T-helper 2 cell treated with Interferon-gamma antibody and Interleukin-4, amounts not matched to agents 5 μg/mL and 100 μg/mL, for 36 hours (primary cell): ENCODE results near the gene FOSL2.

Experiments used
- DNase-seq: peaks from one replicate; pipeline ENCODE4 v3.0.0; 2021; ENCODE audit warnings: low spot score
- H3K27ac Mint-ChIP-seq: one replicate; pipeline ENCODE4 v1.8.0; 2021; ENCODE audit warnings: mild to moderate bottlenecking, mixed read lengths
- H3K27me3 Mint-ChIP-seq: one replicate; pipeline ENCODE4 v1.8.0; 2021; ENCODE audit warnings: low read depth, mixed read lengths
- H3K36me3 Mint-ChIP-seq: one replicate; pipeline ENCODE4 v1.8.0; 2021; ENCODE audit warnings: low read depth, mixed read lengths
- H3K4me1 Mint-ChIP-seq: one replicate; pipeline ENCODE4 v1.8.0; 2021; ENCODE audit warnings: low read depth, mixed read lengths
- H3K4me3 Mint-ChIP-seq: one replicate; pipeline ENCODE4 v1.8.0; 2022; ENCODE audit warnings: mild to moderate bottlenecking, moderate library complexity, mixed read lengths
- H3K9me3 Mint-ChIP-seq: one replicate; pipeline ENCODE4 v1.8.0; 2021; ENCODE audit warnings: mixed read lengths

FOSL2 gene

DNA sequence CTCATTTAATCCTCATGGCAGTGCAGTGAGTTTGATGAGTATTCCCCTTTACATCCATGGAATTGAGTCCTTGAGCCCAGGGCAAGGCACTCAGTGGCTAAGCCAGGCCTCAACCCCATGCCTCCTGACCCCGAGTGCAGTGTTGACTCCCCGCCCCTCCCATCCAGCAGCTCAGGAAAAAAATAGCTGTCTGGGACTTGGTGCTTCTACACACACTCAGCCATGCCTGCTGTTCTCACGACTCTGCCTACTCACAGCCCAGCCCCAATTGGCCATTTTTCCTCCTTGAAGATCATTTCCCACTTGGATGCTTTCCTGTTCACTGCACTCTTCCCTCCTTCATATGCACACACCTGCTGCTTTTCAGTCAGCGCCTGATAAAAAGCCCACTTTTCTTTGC is 8.8 kb downstream of the FOSL2 start:
- H3K27me3 Mint-ChIP-seq = no peaks in the 10 kb centered on the region
- H3K9me3 Mint-ChIP-seq = no peaks in the 10 kb centered on the region
- peaks cover 39% of the 10 kb centered on the region for H3K4me1 Mint-ChIP-seq
- no peak for DNase-seq
- no peak overlapping the region for H3K4me3 Mint-ChIP-seq
- H3K36me3 Mint-ChIP-seq = peaks cover 33% of the 10 kb centered on the region
- H3K27ac Mint-ChIP-seq = no peak overlapping the region

DNA sequence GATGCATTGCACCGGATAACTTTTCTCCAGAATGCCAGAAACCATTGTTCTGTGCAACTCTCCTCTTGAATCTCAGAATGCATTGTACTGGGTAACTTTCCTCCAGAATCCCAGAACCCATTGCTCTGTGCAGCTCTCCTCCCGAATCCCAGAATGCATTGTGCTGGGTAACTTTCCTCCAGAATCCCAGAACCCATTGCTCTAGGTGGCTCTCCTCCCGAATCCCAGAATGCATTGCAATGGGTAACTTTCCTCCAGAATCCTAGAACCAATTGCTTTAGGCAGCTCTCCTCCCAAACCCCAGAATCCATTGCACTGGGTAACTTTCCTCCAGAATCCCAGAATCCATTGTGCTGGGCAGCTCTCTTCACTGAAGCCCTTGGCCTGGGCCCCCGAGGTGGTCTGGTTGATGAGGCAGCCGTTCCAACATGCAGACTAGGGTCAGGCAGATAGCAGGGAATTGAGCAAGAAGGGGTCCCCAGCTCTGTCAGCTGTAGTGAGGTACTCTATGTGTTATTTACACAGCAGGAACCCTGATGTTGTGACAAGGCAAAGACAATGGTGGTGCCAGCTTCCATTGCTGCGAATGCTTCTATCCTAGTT is 9.4 kb downstream of the FOSL2 start:
- H3K4me3 Mint-ChIP-seq = no peak overlapping the region
- peaks cover 42% of the 10 kb centered on the region for H3K4me1 Mint-ChIP-seq
- peaks cover 37% of the 10 kb centered on the region for H3K36me3 Mint-ChIP-seq
- DNase-seq = no peak
- no peak overlapping the region for H3K27ac Mint-ChIP-seq
- H3K27me3 Mint-ChIP-seq = no peaks in the 10 kb centered on the region
- no peaks in the 10 kb centered on the region for H3K9me3 Mint-ChIP-seq

DNA sequence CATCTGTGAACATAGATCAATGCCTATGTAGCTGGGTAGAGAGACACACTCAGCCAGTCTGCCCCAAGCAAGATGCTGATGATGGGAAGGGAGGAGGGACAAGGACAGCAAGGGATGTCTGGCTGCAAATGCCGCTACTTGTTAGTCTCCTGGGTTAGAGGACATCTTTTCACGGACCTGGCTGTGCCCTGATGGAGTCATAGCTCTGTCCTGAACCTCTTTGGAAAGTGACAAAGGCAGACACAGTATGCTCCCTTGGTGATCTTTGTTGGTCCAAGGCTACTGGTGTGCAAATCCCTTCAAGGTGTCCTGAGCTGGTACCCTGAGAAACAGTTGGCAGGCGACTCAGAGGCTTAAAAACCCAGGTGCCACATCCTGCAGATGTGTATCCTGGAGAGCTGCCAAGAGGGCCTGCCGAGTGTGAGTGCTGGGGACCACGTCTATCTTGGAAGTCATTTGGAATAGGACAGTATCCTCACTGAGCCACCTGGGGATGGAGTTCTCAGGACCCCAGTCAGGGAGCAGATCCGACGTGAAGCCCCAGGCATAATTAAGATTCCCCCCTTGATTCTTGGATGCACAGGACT is 10.8 kb downstream of the FOSL2 start:
- peaks cover 42% of the 10 kb centered on the region for H3K36me3 Mint-ChIP-seq
- peaks cover 46% of the 10 kb centered on the region for H3K4me1 Mint-ChIP-seq
- H3K4me3 Mint-ChIP-seq = no peak overlapping the region

DNA sequence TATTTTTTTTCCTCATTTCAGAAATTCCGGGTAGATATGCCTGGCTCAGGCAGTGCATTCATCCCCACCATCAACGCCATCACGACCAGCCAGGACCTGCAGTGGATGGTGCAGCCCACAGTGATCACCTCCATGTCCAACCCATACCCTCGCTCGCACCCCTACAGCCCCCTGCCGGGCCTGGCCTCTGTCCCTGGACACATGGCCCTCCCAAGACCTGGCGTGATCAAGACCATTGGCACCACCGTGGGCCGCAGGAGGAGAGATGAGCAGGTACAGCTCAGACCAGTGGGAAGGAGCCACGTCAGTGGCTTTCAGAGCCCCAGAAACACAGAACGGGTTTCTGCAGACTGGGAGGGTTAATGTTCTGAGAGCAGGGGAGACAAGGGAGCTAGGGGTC is 11.4 kb downstream of the FOSL2 start:
- no peaks in the 10 kb centered on the region for H3K27me3 Mint-ChIP-seq
- H3K36me3 Mint-ChIP-seq = peaks cover 45% of the 10 kb centered on the region
- no peak for DNase-seq
- no peaks in the 10 kb centered on the region for H3K9me3 Mint-ChIP-seq
- no peak overlapping the region for H3K4me3 Mint-ChIP-seq
- H3K4me1 Mint-ChIP-seq = peaks cover 50% of the 10 kb centered on the region
- H3K27ac Mint-ChIP-seq = peak overlapping the region; percentile 28

More for the DNA sequence above, 10.8 kb downstream of the FOSL2 start:
- H3K27ac Mint-ChIP-seq = no peak overlapping the region
- H3K9me3 Mint-ChIP-seq = no peaks in the 10 kb centered on the region
- DNase-seq = no peak
- no peaks in the 10 kb centered on the region for H3K27me3 Mint-ChIP-seq

DNA sequence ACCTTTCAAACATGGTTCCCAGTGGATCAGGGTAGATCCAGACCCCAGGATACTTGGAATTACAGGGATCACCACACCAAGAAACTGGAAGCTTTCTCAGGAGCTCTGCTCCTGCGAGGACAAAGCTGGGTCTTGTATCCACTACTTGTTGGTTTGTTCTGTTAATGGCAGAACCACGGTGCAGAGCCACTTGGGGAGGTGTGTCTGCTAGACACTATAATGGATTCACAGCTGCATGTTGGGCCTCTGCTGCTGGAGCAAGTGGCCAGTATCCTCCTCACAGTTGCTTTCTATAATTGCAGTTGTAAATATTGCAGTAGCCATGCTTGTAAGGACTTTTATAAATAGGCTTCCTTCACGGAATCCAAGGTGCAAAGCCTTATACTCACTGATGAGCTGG is 12.9 kb downstream of the FOSL2 start:
- Mint-ChIP-seq H3K4me1 (peaks cover 56% of the 10 kb centered on the region), H3K27ac (no peak overlapping the region), H3K36me3 (peaks cover 50% of the 10 kb centered on the region), H3K27me3 (no peaks in the 10 kb centered on the region), H3K9me3 (no peaks in the 10 kb centered on the region), H3K4me3 (no peak overlapping the region)
- no peak for DNase-seq

DNA sequence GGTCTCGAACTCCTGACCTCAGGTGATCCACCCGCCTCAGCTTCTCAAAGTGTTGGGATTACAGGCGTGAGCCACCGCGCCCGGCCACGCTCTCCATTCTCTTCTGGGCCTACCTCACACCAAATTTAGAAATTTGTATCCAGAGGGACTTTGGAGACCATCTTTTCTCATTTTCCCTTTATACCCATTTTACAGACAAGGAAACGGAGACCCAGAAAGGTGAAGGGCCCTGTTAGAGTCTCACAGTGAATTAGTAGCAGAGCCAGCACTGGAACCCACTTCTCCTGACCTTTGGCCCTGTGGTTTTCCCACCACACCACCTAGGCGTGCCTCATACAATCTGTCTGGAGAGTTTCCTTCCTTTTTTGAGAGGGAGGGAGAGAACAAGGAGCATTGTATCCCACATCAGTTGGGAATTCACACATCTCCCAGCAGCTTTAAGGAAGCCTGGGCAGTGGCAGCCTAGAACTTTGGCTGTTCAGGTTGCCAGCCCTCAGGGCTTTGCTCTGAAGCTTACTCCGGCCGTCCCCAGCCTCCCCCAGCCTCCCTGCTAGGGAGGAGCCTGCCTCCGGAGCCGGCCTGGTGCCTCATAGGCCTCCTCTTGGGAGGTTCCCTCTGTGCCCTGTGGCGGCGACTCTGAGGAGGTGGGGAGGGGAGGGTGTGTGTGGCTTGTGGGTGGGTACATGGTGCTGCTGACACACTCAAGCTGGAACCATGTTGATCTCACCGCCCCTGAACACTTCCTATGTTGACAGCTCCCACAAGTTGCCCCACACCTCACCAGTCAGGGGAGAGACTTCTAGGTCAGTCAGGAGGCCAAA is 13.8 kb downstream of the FOSL2 start:
- peaks cover 56% of the 10 kb centered on the region for H3K36me3 Mint-ChIP-seq
- peak overlapping the region; percentile 81 for H3K27ac Mint-ChIP-seq
- peaks cover 64% of the 10 kb centered on the region for H3K4me1 Mint-ChIP-seq
- no peaks in the 10 kb centered on the region for H3K27me3 Mint-ChIP-seq
- peak overlapping the region; percentile 42 for H3K4me3 Mint-ChIP-seq
- H3K9me3 Mint-ChIP-seq = no peaks in the 10 kb centered on the region
- DNase-seq = peak; percentile 48

DNA sequence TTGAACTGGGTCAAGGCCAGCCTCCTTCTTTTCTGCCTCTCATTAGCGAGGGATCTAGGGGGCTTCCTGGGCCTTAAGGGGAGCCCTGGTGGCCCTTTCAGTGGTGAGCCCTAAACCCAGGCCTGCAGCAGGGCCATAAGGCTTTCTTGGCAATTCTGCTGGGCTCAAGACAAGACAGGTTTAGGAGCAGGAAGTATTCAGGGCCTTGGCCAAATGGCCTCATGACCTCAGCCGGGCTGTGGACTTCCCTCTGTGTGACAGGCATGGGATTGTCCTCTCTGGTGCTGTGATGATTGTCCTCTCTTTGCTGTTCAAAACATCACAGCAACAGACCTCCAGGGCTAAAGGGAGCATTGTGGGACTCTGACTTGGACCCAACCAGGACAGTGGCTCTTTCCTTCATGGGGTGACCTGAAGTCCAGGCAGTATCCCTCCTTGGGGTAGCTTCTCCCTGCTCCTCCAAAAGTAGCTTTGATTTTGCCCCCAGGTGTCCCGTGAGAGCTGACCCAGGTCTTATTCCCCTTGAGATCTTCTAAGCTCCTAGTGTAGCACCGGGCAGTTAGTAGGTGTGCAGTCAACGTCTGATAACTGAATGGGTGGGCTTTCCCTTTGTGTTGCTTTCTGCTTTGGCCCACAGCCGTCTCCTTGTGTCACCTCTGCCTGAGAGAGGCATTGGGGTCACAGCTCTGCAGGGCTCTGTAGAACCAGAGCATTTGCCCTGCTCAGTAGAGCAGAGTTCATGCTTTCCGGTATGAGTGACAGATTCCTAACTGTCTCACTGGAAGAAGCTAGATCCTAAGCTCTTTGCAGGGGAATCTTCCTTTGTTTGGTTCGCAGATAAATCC is 14.7 kb downstream of the FOSL2 start:
- Mint-ChIP-seq H3K27ac (peak overlapping the region; percentile 81), H3K4me1 (peaks cover 57% of the 10 kb centered on the region), H3K36me3 (peaks cover 52% of the 10 kb centered on the region), H3K4me3 (peak overlapping the region; percentile 42), H3K27me3 (no peaks in the 10 kb centered on the region), H3K9me3 (no peaks in the 10 kb centered on the region)
- no peak for DNase-seq

DNA sequence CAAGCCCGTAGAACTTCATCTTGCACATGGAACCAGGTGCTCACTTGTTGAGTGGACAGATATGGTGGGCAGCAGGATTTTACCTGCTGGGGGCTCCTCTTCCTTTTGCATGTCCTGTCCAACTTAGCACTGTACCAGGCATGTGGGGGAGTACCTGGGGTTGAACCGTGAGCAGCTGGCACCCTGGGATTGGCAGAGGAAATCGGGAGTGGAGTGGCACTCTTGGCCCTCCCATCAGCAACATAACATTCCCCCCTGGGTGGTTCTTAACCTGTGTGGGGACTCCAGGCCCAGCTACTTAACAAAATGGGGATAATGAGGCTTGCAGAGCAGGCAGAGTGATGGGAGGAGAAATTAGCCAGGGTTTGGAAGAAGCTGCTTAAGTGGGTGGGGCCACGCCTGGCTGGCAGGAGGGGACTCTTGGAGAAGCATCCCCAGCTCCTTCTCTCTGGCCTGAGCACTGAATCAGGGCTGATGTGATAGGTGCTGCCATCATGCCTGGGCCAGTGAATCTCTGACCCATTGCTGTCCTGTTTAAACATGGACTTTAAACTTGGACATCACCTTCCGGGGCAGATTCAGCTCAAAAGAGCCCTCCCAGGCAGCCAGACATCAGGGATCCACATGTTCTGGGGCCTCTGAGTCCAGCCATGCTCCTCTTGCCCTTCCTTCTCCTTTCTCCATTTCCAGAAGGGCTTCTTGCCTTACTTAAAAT is 15.5 kb downstream of the FOSL2 start:
- Mint-ChIP-seq H3K4me1 (peaks cover 54% of the 10 kb centered on the region), H3K27ac (peak overlapping the region; percentile 96), H3K27me3 (no peaks in the 10 kb centered on the region), H3K9me3 (no peaks in the 10 kb centered on the region), H3K36me3 (peaks cover 60% of the 10 kb centered on the region), H3K4me3 (peak overlapping the region; percentile 3)
- no peak for DNase-seq

DNA sequence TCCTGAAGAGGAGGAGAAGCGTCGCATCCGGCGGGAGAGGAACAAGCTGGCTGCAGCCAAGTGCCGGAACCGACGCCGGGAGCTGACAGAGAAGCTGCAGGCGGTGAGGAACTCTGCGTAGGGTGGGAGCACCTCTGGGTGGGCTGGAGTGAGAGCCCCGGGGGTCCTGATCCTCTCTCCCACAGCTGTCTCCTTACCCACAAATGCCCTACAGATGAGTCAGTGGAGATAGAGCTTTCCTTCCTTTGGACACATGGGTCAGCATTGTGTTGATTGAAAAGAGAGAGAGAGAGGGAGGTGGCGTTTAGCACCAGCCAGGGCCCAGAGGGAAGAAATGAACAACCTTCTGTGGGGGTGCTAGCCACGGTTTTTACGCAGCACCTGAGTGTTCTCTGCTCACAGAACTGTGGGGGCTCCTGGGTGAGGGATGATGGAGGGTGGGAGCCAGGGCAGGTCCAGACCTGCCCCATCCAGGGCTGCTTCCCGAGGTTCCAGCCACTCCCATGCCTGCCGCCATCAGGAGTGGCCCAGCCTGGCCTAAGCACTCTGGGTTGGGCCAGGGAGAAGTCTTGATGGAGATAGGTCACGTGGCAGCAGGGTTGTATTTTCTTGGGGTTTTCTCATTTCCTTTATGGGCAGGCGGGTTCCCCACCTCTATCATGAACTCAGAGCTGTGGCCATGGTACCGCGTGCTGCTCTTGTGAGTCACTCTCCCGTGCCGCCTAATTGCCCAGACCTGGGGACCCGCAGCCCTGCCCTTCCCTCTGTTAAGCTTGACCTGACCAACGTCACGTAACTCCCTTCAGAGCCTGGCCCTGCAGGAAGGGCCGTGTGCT is 16.3 kb downstream of the FOSL2 start:
- Mint-ChIP-seq H3K27ac (peak overlapping the region; percentile 96), H3K4me1 (peaks cover 52% of the 10 kb centered on the region), H3K36me3 (peaks cover 63% of the 10 kb centered on the region), H3K4me3 (peak overlapping the region; percentile 76), H3K9me3 (no peaks in the 10 kb centered on the region), H3K27me3 (no peaks in the 10 kb centered on the region)
- peak; percentile 77 for DNase-seq

DNA sequence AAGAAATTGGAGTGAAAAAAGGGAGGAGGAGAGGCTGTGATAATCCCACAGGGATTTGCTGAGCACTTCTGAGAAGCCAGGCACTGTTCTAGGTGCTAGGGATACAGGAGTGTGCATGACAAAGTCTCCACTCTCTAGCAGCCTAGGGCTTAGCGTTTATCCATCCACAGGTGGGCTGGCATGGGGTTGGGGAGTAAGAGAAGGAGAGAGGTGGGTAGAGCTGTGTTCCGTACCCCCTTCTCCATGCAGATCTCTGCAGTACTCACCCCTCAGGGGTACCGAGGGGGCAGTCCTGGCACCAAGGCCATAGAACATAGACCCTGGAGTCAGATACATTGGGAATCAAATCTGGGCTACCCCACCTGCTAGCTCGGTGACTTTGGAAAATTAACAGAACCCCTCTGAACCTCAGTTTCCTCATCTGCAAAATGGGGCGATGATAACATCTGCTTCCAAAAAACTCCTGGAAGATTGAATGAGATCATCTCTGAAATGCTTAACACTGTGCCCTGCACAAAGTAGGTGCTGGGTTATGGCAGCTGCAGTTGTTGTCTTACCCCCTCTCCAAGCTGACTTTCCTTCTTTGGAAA is 18.6 kb downstream of the FOSL2 start:
- Mint-ChIP-seq H3K4me3 (no peak overlapping the region), H3K36me3 (peaks cover 64% of the 10 kb centered on the region), H3K4me1 (peaks cover 50% of the 10 kb centered on the region), H3K27me3 (no peaks in the 10 kb centered on the region), H3K27ac (peak overlapping the region; percentile 96), H3K9me3 (no peaks in the 10 kb centered on the region)
- no peak for DNase-seq

DNA sequence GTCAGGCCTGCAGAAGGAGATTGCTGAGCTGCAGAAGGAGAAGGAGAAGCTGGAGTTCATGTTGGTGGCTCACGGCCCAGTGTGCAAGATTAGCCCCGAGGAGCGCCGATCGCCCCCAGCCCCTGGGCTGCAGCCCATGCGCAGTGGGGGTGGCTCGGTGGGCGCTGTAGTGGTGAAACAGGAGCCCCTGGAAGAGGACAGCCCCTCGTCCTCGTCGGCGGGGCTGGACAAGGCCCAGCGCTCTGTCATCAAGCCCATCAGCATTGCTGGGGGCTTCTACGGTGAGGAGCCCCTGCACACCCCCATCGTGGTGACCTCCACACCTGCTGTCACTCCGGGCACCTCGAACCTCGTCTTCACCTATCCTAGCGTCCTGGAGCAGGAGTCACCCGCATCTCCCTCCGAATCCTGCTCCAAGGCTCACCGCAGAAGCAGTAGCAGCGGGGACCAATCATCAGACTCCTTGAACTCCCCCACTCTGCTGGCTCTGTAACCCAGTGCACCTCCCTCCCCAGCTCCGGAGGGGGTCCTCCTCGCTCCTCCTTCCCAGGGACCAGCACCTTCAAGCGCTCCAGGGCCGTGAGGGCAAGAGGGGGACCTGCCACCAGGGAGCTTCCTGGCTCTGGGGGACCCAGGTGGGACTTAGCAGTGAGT is 19.4 kb downstream of the FOSL2 start:
- Mint-ChIP-seq H3K36me3 (peaks cover 61% of the 10 kb centered on the region), H3K27ac (peak overlapping the region; percentile 96)

DNA sequence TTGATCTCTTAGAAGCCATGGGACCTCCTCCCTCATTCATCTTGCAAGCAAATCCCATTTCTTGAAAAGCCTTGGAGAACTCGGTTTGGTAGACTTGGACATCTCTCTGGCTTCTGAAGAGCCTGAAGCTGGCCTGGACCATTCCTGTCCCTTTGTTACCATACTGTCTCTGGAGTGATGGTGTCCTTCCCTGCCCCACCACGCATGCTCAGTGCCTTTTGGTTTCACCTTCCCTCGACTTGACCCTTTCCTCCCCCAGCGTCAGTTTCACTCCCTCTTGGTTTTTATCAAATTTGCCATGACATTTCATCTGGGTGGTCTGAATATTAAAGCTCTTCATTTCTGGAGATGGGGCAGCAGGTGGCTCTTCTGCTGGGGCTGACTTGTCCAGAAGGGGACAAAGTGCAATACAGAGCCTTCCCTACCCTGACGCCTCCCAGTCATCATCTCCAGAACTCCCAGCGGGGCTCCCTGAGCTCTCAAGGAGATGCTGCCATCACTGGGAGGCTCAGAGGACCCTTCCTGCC is 20.0 kb downstream of the FOSL2 start:
- Mint-ChIP-seq H3K4me1 (peaks cover 40% of the 10 kb centered on the region), H3K27me3 (no peaks in the 10 kb centered on the region), H3K4me3 (no peak overlapping the region), H3K36me3 (peaks cover 57% of the 10 kb centered on the region), H3K27ac (peak overlapping the region; percentile 34), H3K9me3 (no peaks in the 10 kb centered on the region)
- DNase-seq = no peak

More for the DNA sequence above, 19.4 kb downstream of the FOSL2 start:
- H3K4me1 Mint-ChIP-seq = peaks cover 46% of the 10 kb centered on the region
- no peak for DNase-seq
- no peak overlapping the region for H3K4me3 Mint-ChIP-seq
- H3K9me3 Mint-ChIP-seq = no peaks in the 10 kb centered on the region
- no peaks in the 10 kb centered on the region for H3K27me3 Mint-ChIP-seq
